Right atrium auricular region (tissue), 2 donors: ENCODE data around the gene RAMACL. TPM values are rescaled to one million over a fixed set of nuclear protein-coding genes. Genes with fewer than 3 reads are reported as not detected.
A peak's percentile ranks its signal among the peaks of the same experiment; 100 is the strongest.

ENCODE experiments used
- DNase-seq: peaks from one replicate; pipeline ENCODE4 v3.0.0-alpha.2; 2019; ENCODE audit warnings: low spot score
- H3K27ac ChIP-seq, 2 donors: fragments of 200-600 bp; sonication (generic); 1 replicate in 1 of 2; 2 replicates in 1 of 2; pipeline ENCODE4 v1.5.1; 2016 to 2019
- H3K27me3 ChIP-seq, 2 donors: fragments of 200-600 bp; sonication (generic); one replicate each; pipeline versions ENCODE4 v1.5.1 to v1.6.0; 2017 to 2019
- H3K36me3 ChIP-seq: fragments of 200-600 bp; sonication (generic); one replicate; pipeline ENCODE4 v1.5.1; 2016
- H3K4me1 ChIP-seq, 2 donors: fragments of 200-600 bp; sonication (generic); one replicate each; pipeline versions ENCODE4 v1.5.1 to v1.6.0; 2017 to 2019
- H3K4me3 ChIP-seq, 2 donors: fragments of 200-600 bp; sonication (generic); 1 replicate in 1 of 2; 2 replicates in 1 of 2; pipeline ENCODE4 v1.5.1; 2017 to 2019; ENCODE audit warnings: mild to moderate bottlenecking in 1 of 2, moderate library complexity in 1 of 2
- H3K9me3 ChIP-seq, 2 donors: fragments of 200-600 bp; sonication (generic); one replicate each; pipeline ENCODE4 v1.5.1; 2019
- CTCF ChIP-seq, 2 donors: fragments of 200-600 bp; sonication (generic); IDR thresholded peaks; one replicate each; pipeline ENCODE4 v1.5.1; 2019; ENCODE audit warnings: antibody characterized with exemption in 2 of 2
- total RNA-seq, 2 donors: library from RNA; depleted of rRNA; stranded (reverse); fragments of >200 nt; gene quantifications; one replicate each; pipeline ENCODE4 v1.1.0, GENCODE V29; 2016

Gene RAMACL
- total RNA-seq, 2 donors from 2014 or later = 0.20 to 0.52 TPM

GRCh38 chr6:166560222-166560621, 26.3 kb downstream of the RAMACL start:
- TF ChIP-seq CTCF (IDR thresholded peaks at IDR 0.05) = no peak
- peaks cover 0 to 46% of the 10 kb centered on the region in 2 donors for H3K4me1 ChIP-seq
- no peak for DNase-seq
- no peaks in the 10 kb centered on the region for H3K36me3 ChIP-seq
- no peak overlapping the region for H3K4me3 ChIP-seq
- H3K27me3 ChIP-seq = no peaks in the 10 kb centered on the region
- H3K27ac ChIP-seq = no peak overlapping the region
- H3K9me3 ChIP-seq = peaks cover 0 to 9% of the 10 kb centered on the region in 2 donors

- no peak for DNase-seq
- Histone ChIP-seq H3K27me3 (no peaks in the 10 kb centered on the region), H3K4me3 (no peak overlapping the region), H3K36me3 (no peaks in the 10 kb centered on the region), H3K4me1 (peaks cover 0 to 51% of the 10 kb centered on the region in 2 donors), H3K27ac (no peak overlapping the region), H3K9me3 (peaks cover 0 to 9% of the 10 kb centered on the region in 2 donors)
- TF ChIP-seq CTCF (IDR thresholded peaks at IDR 0.05) = no peak
Observed at GRCh38 chr6:166559662-166560061, 26.8 kb downstream of the RAMACL start.

GRCh38 chr6:166559211-166559610, 27.3 kb downstream of the RAMACL start:
- Histone ChIP-seq H3K27ac (no peak overlapping the region), H3K4me3 (no peak overlapping the region), H3K4me1 (peaks cover 0 to 51% of the 10 kb centered on the region in 2 donors), H3K9me3 (peaks cover 0 to 9% of the 10 kb centered on the region in 2 donors), H3K27me3 (no peaks in the 10 kb centered on the region), H3K36me3 (no peaks in the 10 kb centered on the region)
- DNase-seq = no peak
- no peak for TF ChIP-seq CTCF (IDR thresholded peaks at IDR 0.05)

GRCh38 chr6:166558156-166559005, 28.1 kb downstream of the RAMACL start:
- H3K4me1 ChIP-seq = peaks cover 0 to 56% of the 10 kb centered on the region in 2 donors
- H3K4me3 ChIP-seq = no peak overlapping the region
- no peak for TF ChIP-seq CTCF (IDR thresholded peaks at IDR 0.05)
- no peaks in the 10 kb centered on the region for H3K36me3 ChIP-seq
- no peaks in the 10 kb centered on the region for H3K27me3 ChIP-seq
- H3K9me3 ChIP-seq = peaks cover 0 to 9% of the 10 kb centered on the region in 2 donors
- H3K27ac ChIP-seq = peak overlapping the region in 1 of 2 donors; percentile 79
- DNase-seq = no peak

- no peak overlapping the region for H3K4me3 ChIP-seq
- peak; percentile 87 for DNase-seq
- peaks cover 0 to 9% of the 10 kb centered on the region in 2 donors for H3K9me3 ChIP-seq
- peak in 1 of 2 donors; percentile 38 for TF ChIP-seq CTCF (IDR thresholded peaks at IDR 0.05)
- H3K27me3 ChIP-seq = no peaks in the 10 kb centered on the region
- H3K27ac ChIP-seq = peak overlapping the region; percentile 79 to 87
- peaks cover 0 to 54% of the 10 kb centered on the region in 2 donors for H3K4me1 ChIP-seq
- H3K36me3 ChIP-seq = no peaks in the 10 kb centered on the region
Observed at GRCh38 chr6:166556863-166557322, 29.6 kb downstream of the RAMACL start.
